A673 (cell line): ENCODE data around the gene LHFPL2. TPM values are rescaled to one million over a fixed set of nuclear protein-coding genes. Genes with fewer than 3 reads are reported as not detected.

Experiments used
- BruUV-seq: library from RNA; stranded (reverse); fragments of 400-500 nt; replicated peaks from 2 replicates; lab custom pipeline; 2021; lab: Mats Ljungman, UMichigan
- CTCF ChIA-PET: fragments of 300-600 bp; sonication (Branson Sonifier 250); formaldehyde crosslinking; loops from one replicate; lab custom pipeline; 2022; ENCODE audit warnings: antibody characterized with exemption; lab: Charles Lee
- POLR2A ChIA-PET: fragments of 300-600 bp; sonication (Branson Sonifier 250); formaldehyde crosslinking; loops from one replicate; lab custom pipeline; 2022; ENCODE audit warnings: antibody characterized with exemption; ENCODE audit not compliant: low non-redundant PET; lab: Charles Lee
- DNase-seq: peaks from one replicate; pipeline ENCODE4 v3.0.0-alpha.2; 2015; ENCODE audit warnings: low spot score
- H3K27ac ChIP-seq: fragments of 200-600 bp; sonication (generic); 2 replicates; pipeline ENCODE4 v1.5.1; 2016; ENCODE audit warnings: mixed run types, low read depth, mild to moderate bottlenecking, mixed read lengths, antibody characterized with exemption, low read length; ENCODE audit not compliant: poor library complexity, severe bottlenecking
- H3K27me3 ChIP-seq: fragments of 200-600 bp; sonication (generic); replicated peaks from 2 replicates; pipeline ENCODE4 v1.6.1; 2017; ENCODE audit warnings: mixed run types, low read depth, mild to moderate bottlenecking, mixed read lengths, antibody characterized with exemption, low read length; ENCODE audit not compliant: insufficient read depth, poor library complexity
- H3K36me3 ChIP-seq: fragments of 200-600 bp; sonication (generic); 2 replicates; pipeline ENCODE4 v1.6.1; 2016; ENCODE audit warnings: mixed run types, mild to moderate bottlenecking, mixed read lengths, antibody characterized with exemption, low read length; ENCODE audit not compliant: insufficient read depth, poor library complexity, severe bottlenecking
- H3K4me1 ChIP-seq: fragments of 200-600 bp; sonication (generic); 2 replicates; pipeline ENCODE4 v1.6.1; 2017; ENCODE audit warnings: mixed run types, mild to moderate bottlenecking, mixed read lengths, antibody characterized with exemption, low read length; ENCODE audit not compliant: insufficient read depth, poor library complexity, severe bottlenecking
- H3K4me3 ChIP-seq: fragments of 200-600 bp; sonication (generic); 2 replicates; pipeline ENCODE4 v1.5.1; 2016; ENCODE audit warnings: low read depth, mixed run types, mild to moderate bottlenecking, mixed read lengths, low read length; ENCODE audit not compliant: poor library complexity, severe bottlenecking
- H3K9me3 ChIP-seq: fragments of 200-600 bp; sonication (generic); 2 replicates; pipeline ENCODE4 v1.6.1; 2016; ENCODE audit warnings: mixed run types, low read depth, mild to moderate bottlenecking, mixed read lengths, antibody characterized with exemption, low read length; ENCODE audit not compliant: poor library complexity, severe bottlenecking
- CTCF ChIP-seq: fragments of 300-800, 200-600 bp; sonication (generic); conservative IDR thresholded peaks from 2 replicates; pipeline ENCODE4 v1.5.1; 2017; ENCODE audit warnings: low read depth, mild to moderate bottlenecking, antibody characterized with exemption, low read length, moderate library complexity, mixed read lengths
- EZH2 ChIP-seq: fragments of 200-600 bp; sonication (generic); IDR thresholded peaks from 2 replicates; pipeline ENCODE4 v1.6.1; 2017; ENCODE audit warnings: borderline replicate concordance, low read depth, mild to moderate bottlenecking, mixed read lengths, antibody characterized with exemption, low read length; ENCODE audit not compliant: poor library complexity, severe bottlenecking
- intact Hi-C: fragments of 100-400 bp; cut with micrococcal nuclease; formaldehyde crosslinking; loops from one replicate; pipeline ENCODE4 v1.10.0; 2022; ENCODE audit not compliant: unreplicated experiment
- total RNA-seq: library from RNA; stranded (reverse); gene quantifications from 2 replicates; pipeline ENCODE4 v1.2.3, GENCODE V29; 2021

The LHFPL2 gene
- total RNA-seq, 1 experiment from 2014 or later: 6.2 TPM

GRCh38 chr5:78592735-78593386 lies 55.7 kb downstream of the LHFPL2 start:
- intact Hi-C loops: no loop called here
- H3K9me3 ChIP-seq: no peaks in the 10 kb centered on the region
- no peak overlapping the region for H3K4me3 ChIP-seq
- no TSS peak for BruUV-seq
- no peaks in the 10 kb centered on the region for H3K4me1 ChIP-seq
- CTCF ChIA-PET: no interaction called here
- no peaks in the 10 kb centered on the region for H3K27me3 ChIP-seq
- no peak overlapping the region for H3K27ac ChIP-seq
- no peaks in the 10 kb centered on the region for H3K36me3 ChIP-seq
- no peak for TF ChIP-seq CTCF
- no peak for TF ChIP-seq EZH2
- POLR2A ChIA-PET: no interaction called here
- no peak for DNase-seq

GRCh38 chr5:78591972-78592700 lies 56.4 kb downstream of the LHFPL2 start:
- DNase-seq: no peak
- no peak overlapping the region for H3K4me3 ChIP-seq
- H3K36me3 ChIP-seq: no peaks in the 10 kb centered on the region
- no peaks in the 10 kb centered on the region for H3K27me3 ChIP-seq
- H3K9me3 ChIP-seq: no peaks in the 10 kb centered on the region
- TF ChIP-seq EZH2 (no peak), CTCF (no peak)
- ChIA-PET POLR2A (no interaction called here), CTCF (no interaction called here)
- no peaks in the 10 kb centered on the region for H3K4me1 ChIP-seq
- intact Hi-C loops: no loop called here
- no peak overlapping the region for H3K27ac ChIP-seq
- BruUV-seq: no TSS peak

DNA sequence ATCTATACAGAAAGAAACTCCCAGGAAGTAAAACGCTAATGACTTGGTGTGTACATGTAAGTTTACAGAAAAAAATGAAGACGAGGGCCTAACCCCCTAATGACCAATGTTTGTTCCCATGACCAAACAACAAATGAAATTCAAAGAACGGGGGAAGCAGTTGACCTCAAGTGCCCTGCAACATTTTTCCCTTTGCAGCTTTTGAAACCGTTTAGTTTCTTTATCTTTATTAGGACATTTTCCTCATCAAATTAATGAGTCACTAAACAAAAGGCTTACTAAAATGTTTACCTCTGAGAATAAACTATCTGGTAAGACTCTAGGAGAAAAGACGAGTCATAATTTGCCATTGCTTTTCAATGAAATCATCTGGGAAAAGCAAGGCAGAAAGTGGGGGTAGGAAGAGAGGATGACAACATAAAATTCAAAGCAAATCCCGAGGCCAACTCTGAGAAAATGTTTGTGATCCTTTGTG lies 57.4 kb downstream of the LHFPL2 start:
- H3K4me1 ChIP-seq: no peaks in the 10 kb centered on the region
- no peaks in the 10 kb centered on the region for H3K36me3 ChIP-seq
- no peaks in the 10 kb centered on the region for H3K27me3 ChIP-seq
- POLR2A ChIA-PET: no interaction called here
- CTCF ChIA-PET: no interaction called here
- intact Hi-C loops: no loop called here
- no peaks in the 10 kb centered on the region for H3K9me3 ChIP-seq
- H3K4me3 ChIP-seq: no peak overlapping the region
- BruUV-seq: no TSS peak
- TF ChIP-seq CTCF (no peak), EZH2 (no peak)
- no peak for DNase-seq
- no peak overlapping the region for H3K27ac ChIP-seq
